PC-9 (cell line): Measurements from ENCODE around the gene PTK6.

ENCODE experiments used
- EZH2 ChIP-seq: fragments of 200-600 bp; sonication (generic); IDR thresholded peaks from 2 replicates; pipeline ENCODE4 v1.8.0; 2017; ENCODE audit warnings: antibody characterized with exemption, low read depth
- TF ChIP-seq, protein P1 (sequence below): fragments of 200-600 bp; sonication (generic); conservative IDR thresholded peaks from 2 replicates; pipeline ENCODE4 v1.6.1; 2017; ENCODE audit warnings: mixed run types, antibody characterized with exemption, mild to moderate bottlenecking, moderate library complexity

DNA sequence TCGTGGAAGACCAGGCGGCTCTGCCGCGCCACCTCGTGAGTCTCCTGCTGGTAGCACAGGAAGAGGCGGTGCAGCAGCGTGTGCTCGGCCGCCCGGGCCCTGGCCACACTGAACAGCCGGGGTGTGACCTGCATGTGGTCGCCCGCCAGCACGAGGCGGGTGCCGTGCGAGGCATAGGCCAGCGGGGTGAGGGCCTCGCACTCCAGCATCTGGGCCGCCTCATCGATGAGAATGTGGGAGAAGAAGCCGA is 29.9 kb upstream of the PTK6 start:
- TF ChIP-seq, protein P1, sequence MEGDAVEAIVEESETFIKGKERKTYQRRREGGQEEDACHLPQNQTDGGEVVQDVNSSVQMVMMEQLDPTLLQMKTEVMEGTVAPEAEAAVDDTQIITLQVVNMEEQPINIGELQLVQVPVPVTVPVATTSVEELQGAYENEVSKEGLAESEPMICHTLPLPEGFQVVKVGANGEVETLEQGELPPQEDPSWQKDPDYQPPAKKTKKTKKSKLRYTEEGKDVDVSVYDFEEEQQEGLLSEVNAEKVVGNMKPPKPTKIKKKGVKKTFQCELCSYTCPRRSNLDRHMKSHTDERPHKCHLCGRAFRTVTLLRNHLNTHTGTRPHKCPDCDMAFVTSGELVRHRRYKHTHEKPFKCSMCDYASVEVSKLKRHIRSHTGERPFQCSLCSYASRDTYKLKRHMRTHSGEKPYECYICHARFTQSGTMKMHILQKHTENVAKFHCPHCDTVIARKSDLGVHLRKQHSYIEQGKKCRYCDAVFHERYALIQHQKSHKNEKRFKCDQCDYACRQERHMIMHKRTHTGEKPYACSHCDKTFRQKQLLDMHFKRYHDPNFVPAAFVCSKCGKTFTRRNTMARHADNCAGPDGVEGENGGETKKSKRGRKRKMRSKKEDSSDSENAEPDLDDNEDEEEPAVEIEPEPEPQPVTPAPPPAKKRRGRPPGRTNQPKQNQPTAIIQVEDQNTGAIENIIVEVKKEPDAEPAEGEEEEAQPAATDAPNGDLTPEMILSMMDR, result no peak
- TF ChIP-seq EZH2, result no peak
